Mesodermal cell (in vitro differentiated cells): ENCODE data around the gene ADGRV1.
"Not testable (repeated sequence)": the region's sequence is repeated elsewhere in the genome, so short reads cannot be mapped to it uniquely, and the experiment has no call there.

ENCODE experiments used
- H3K27ac ChIP-seq: 2 replicates; pipeline ENCODE4 v1.7.0; 2013; ENCODE audit warnings: mild to moderate bottlenecking, low read depth, low read length, moderate library complexity; ENCODE audit not compliant: severe bottlenecking
- H3K36me3 ChIP-seq: 2 replicates; pipeline ENCODE4 v1.7.1; 2013; ENCODE audit warnings: mild to moderate bottlenecking, low read length, moderate library complexity; ENCODE audit not compliant: control insufficient read depth, insufficient read depth
- H3K4me1 ChIP-seq: one replicate; pipeline ENCODE4 v1.7.1; 2013; ENCODE audit warnings: mild to moderate bottlenecking, low read length; ENCODE audit not compliant: insufficient read depth, control insufficient read depth, poor library complexity, severe bottlenecking
- H3K4me3 ChIP-seq: 2 replicates; pipeline ENCODE4 v1.7.0; 2013; ENCODE audit warnings: low read length, control low read depth, mild to moderate bottlenecking; ENCODE audit not compliant: insufficient read depth, poor library complexity, severe bottlenecking; ENCODE audit errors: extremely low read depth
- H3K9me3 ChIP-seq: 2 replicates; pipeline ENCODE4 v1.7.1; 2013; ENCODE audit warnings: mild to moderate bottlenecking, low read length, moderate library complexity; ENCODE audit not compliant: control insufficient read depth
- WGBS, 2 experiments: methylation state at CpG; one replicate each; pipeline ENCODE4 v1.1.5; 2013; ENCODE audit warnings: missing lambda C conversion rate in 2 of 2; ENCODE audit not compliant: insufficient coverage in 2 of 2; 5-methylcytosine and 5-hydroxymethylcytosine counted together

Gene ADGRV1

DNA sequence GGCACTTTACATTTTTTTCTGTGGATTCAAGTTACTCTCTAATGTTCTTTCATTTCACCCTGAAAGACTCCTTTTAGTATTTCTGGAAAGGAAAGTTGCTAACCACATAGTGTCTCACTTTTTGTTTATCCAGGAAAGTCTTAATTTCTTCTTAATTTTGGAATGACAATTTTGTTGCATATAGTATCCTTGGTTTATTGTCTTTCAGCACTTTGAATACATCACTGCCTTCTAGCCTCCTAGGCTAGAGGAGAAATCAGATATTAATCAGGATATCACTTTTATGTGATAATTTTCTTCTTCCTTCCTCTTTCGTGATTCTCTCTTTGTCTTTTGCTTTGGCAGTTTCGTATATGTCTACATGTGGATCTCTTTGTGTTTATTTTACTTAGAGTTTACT lies 11.4 kb downstream of the ADGRV1 start:
- Histone ChIP-seq H3K4me1 (no peaks in the 10 kb centered on the region), H3K27ac (no peak overlapping the region), H3K36me3 (no peaks in the 10 kb centered on the region), H3K4me3 (no peak overlapping the region), H3K9me3 (peaks cover 3% of the 10 kb centered on the region)
- no CpG with 5 or more reads among the region's 2 CpGs for WGBS, 2 experiments

DNA sequence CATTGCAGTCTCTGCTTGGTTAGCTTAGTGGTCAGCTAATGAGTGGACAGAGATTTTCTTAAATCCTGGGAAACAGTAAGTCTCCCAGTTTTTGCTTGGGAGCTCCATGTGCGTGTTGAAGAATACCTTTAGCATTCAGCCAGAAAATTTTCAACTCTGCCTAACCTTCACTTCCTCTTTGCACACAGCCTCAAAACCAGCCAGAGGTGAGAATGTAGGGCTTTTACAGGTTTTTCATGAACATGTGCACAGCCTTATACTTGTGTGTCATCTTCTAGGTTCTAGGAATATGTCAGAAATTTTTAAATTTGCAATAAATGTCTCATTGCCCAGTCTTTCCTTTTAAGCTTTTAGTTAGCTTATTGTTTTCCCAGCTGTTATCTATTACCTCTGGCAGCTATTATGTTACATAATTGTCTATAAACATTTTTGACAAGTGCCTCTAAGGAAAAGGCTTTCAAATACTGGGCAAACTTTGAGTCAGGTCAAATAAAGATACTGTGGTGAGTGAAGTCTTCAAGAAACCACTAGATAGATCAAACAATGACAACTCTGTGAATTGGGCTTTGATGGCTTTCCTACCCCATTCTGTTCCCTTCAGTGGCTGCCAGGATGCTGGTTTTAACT lies 12.7 kb downstream of the ADGRV1 start:
- WGBS, 2 experiments = no CpG with 5 or more reads among the region's 1 CpG
- no peaks in the 10 kb centered on the region for H3K4me1 ChIP-seq
- no peaks in the 10 kb centered on the region for H3K36me3 ChIP-seq
- no peak overlapping the region for H3K4me3 ChIP-seq
- peaks cover 3% of the 10 kb centered on the region for H3K9me3 ChIP-seq
- no peak overlapping the region for H3K27ac ChIP-seq

DNA sequence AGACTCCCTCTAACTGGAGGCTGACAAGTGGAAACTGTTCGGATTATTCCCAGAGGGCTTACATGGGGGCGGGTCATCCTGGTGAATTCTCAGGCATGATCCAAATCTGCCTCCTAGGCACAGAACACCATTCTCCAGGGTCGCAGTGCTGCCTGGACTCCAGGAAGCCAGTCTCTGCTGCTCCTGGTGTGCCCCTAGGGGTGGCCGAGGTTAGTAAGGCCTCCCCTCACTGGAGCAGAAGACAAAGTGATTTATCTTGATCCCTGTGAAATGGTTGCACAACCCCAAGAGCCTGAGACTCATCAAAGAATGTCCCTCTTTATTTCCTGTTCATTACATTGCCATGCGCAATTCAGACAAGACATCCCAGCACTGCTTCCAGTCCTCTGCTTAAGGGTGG lies 17.1 kb downstream of the ADGRV1 start:
- Histone ChIP-seq H3K4me3 (no peak overlapping the region), H3K9me3 (peaks cover 3% of the 10 kb centered on the region), H3K27ac (no peak overlapping the region), H3K36me3 (no peaks in the 10 kb centered on the region), H3K4me1 (no peaks in the 10 kb centered on the region)
- 95% methylated on average over 2 to 3 of the region's 5 CpGs for WGBS, 2 experiments

DNA sequence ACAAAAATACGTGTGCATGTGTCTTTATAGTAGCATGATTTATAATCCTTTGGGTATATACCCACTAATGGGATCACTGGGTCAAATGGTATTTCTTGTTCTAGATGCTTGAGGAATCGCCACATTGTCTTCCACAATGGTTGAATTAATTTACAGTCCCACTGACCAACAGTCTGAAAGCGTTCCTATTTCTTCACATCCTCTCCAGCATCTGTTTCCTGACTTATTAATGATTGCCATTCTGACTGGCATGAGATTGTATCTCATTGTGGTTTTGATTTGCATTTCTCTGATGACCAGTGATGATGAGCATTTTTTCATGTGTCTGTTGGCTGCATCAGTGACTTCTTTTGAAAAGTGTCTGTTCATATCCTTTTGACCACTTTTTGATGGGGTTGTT lies 18.0 kb downstream of the ADGRV1 start:
- not testable (repeated sequence) for H3K27ac ChIP-seq, H3K4me1 ChIP-seq, H3K4me3 ChIP-seq, H3K36me3 ChIP-seq, H3K9me3 ChIP-seq
- 100% methylated on average over 1 of the region's 3 CpGs for WGBS, 2 experiments

DNA sequence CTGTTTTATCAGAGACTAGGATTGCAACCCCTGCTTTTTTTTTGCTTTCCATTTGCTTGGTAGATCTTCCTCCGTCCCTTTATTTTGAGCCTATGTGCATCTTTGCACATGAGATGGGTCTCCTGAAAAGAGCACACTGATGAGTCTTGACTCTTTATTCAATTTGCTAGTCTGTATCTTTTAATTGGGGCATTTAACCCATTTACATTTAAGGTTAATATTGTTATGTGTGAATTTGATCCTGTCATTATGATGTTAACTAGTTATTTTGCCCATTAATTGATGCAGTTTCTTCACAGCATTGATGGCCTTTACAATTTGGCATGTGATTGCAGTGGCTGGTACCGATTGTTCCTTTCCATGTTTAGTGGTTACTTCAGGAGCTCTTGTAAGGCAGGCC lies 21.3 kb downstream of the ADGRV1 start:
- not testable (repeated sequence) for H3K4me1 ChIP-seq, H3K9me3 ChIP-seq, H3K36me3 ChIP-seq, H3K4me3 ChIP-seq, H3K27ac ChIP-seq
- 100% methylated on average over 1 of the region's 2 CpGs for WGBS, 2 experiments

DNA sequence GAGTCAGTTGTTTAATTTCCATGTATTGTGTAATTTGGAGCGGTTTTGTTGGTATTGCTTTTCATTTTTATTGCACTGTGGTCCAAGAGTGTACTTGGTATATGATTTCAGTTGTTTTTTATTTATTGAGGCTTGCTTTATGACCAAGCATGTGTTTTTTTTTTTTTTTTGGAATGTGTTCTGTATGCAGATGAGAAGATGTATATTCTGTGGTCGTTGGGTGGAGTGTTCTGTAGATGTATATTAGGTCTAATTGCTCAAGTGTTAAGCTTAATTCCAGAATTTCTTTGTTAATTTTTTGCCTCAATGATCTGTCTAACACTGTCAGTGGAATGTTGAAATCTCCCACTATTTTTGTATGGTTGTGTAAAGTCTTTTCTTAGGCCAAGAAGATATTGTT lies 23.4 kb downstream of the ADGRV1 start:
- WGBS, 2 experiments = 84 to 100% methylated on average over 1 to 2 of the region's 2 CpGs
- Histone ChIP-seq H3K4me3 (no peak overlapping the region), H3K36me3 (no peaks in the 10 kb centered on the region), H3K9me3 (no peaks in the 10 kb centered on the region), H3K27ac (no peak overlapping the region), H3K4me1 (no peaks in the 10 kb centered on the region)

DNA sequence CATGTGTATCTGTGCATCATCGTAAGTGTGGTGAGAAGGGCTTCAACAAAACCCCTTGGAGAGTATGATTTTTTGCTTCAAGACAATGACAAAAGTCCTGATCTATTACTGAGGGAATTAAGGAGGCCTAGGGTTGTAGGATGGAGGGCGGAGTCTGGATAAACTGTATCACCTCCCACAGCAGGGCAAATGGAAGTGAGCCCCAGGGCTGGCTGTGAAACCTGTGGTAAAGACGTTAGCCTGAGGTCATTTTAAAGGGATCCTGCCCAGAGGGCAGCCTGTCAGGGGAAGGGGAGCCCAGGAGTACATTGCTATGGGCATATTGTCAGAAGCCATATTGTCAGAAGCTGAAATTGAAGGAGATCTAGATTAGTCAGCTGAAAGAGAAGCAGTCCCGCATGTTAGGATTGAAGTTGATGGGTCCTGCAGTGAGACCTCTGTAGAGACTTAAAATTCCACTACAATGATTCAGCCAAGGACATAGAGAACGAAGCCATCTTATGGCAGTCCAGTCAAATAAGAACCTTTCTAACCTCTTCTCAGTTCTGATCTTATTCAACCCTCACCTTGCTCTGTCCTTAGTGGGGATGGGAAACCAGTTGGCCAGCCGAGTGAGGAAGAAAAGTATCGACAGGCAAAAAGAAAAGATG lies 26.9 kb downstream of the ADGRV1 start:
- no peaks in the 10 kb centered on the region for H3K9me3 ChIP-seq
- H3K4me1 ChIP-seq = no peaks in the 10 kb centered on the region
- WGBS, 2 experiments = 80 to 87% methylated on average over 3 of the region's 7 CpGs
- H3K27ac ChIP-seq = no peak overlapping the region
- H3K4me3 ChIP-seq = no peak overlapping the region
- H3K36me3 ChIP-seq = no peaks in the 10 kb centered on the region

DNA sequence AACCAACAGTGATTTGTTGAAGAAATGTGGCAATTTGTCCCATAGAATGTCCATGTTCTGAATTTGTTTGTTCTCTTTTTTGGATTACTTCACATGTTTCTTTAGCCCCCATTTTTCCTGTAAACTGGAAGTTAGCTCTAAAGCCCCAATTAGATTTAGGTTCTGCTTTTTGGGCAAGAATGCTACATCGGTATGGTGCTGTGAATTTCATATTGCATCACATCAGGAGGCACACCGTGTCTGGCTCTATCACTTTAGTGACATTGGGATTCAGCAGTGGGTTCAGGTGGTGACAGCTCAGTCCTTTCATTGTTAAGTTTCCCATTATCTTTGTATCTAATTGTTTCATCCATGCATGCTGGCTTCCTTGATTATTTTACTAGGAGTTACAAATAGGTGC lies 27.9 kb downstream of the ADGRV1 start:
- Histone ChIP-seq H3K27ac (no peak overlapping the region), H3K36me3 (no peaks in the 10 kb centered on the region), H3K9me3 (no peaks in the 10 kb centered on the region), H3K4me3 (no peak overlapping the region), H3K4me1 (no peaks in the 10 kb centered on the region)
- WGBS, 2 experiments = 82 to 100% methylated on average over 1 to 2 of the region's 2 CpGs

DNA sequence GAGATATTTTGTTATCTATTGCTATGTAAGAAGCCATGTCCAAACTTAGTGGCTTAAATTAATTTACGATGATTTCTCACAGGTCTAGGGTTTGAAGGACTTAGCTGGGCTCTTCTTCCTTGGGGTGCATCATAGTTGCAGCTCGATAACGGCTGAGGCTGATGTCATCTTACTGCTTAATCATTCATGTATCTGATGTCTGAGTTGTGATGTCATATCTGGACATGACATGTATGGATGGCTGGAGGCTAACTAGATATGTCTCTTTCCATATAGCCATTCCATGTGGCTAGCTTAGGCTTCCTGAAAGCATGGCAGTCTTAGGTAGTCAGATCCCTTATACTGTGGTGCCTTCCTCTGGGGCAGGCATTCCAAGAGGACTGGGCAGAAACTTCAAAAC lies 31.6 kb downstream of the ADGRV1 start:
- no peaks in the 10 kb centered on the region for H3K4me1 ChIP-seq
- H3K9me3 ChIP-seq = no peaks in the 10 kb centered on the region
- no peaks in the 10 kb centered on the region for H3K36me3 ChIP-seq
- H3K27ac ChIP-seq = no peak overlapping the region
- WGBS, 2 experiments = 100% methylated on average over 1 of the region's 3 CpGs
- H3K4me3 ChIP-seq = no peak overlapping the region

DNA sequence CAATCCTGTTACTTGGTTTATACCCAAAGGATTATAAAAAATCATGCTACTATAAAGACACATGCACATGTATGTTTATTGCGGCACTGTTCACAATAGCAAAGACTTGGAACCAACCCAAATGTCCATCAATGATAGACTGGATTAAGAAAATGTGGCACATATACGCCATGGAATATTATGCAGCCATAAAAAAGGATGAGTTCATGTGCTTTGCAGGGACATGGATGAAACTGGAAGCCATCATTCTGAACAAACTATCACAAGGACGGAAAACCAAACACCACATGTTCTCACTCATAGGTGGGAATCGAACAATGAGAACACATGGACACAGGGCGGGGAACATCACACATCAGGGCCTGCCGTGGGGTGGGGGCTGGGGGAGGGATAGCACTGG lies 34.5 kb downstream of the ADGRV1 start:
- 100% methylated on average over 1 of the region's 6 CpGs; no CpG with 5 or more reads in 1 of the 2 experiments for WGBS, 2 experiments
- not testable (repeated sequence) for H3K9me3 ChIP-seq, H3K4me3 ChIP-seq, H3K27ac ChIP-seq, H3K36me3 ChIP-seq, H3K4me1 ChIP-seq

DNA sequence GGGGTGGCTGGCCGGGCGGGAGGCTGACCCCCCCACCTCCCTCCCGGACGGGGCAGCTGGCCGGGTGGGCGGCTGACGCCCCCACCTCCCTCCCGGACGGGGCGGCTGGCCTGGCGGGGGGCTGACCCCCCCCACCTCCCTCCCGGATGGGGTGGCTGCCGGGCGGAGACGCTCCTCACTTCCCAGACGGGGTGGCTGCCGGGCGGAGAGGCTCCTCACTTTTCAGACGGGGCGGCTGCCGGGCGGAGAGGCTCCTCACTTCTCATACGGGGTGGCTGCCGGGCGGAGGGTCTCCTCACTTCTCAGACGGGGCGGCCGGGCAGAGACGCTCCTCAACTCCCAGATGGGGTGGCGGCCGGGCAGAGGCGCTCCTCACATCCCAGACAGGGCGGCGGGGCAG lies 37.2 kb downstream of the ADGRV1 start:
- not testable (repeated sequence) for H3K9me3 ChIP-seq, H3K27ac ChIP-seq, H3K4me3 ChIP-seq, H3K4me1 ChIP-seq, H3K36me3 ChIP-seq
- 100% methylated on average over 5 of the region's 34 CpGs; no CpG with 5 or more reads in 1 of the 2 experiments for WGBS, 2 experiments
